GM21723 (cell line): ENCODE results near the gene HABP4.

ENCODE experiments used
- ATAC-seq: cut with Tn5 transposase; IDR thresholded peaks from one replicate; pipeline ENCODE4 v1.9.1; 2021; ENCODE audit warnings: mild to moderate bottlenecking, moderate library complexity; ENCODE audit not compliant: unreplicated experiment

Gene HABP4

GRCh38 chr9:96476013-96476412, 26.0 kb downstream of the HABP4 start:
- ATAC-seq = no peak

GRCh38 chr9:96476591-96476990, 26.6 kb downstream of the HABP4 start:
- no peak for ATAC-seq

GRCh38 chr9:96478829-96479371, 28.9 kb downstream of the HABP4 start:
- peak; percentile 74 for ATAC-seq

GRCh38 chr9:96480736-96481135, 30.8 kb downstream of the HABP4 start:
- no peak for ATAC-seq

GRCh38 chr9:96482476-96482875, 32.5 kb downstream of the HABP4 start:
- no peak for ATAC-seq

- no peak for ATAC-seq
Measured at GRCh38 chr9:96483197-96483596, 33.2 kb downstream of the HABP4 start.

- no peak for ATAC-seq
Measured at GRCh38 chr9:96483733-96484390, 33.9 kb downstream of the HABP4 start.

GRCh38 chr9:96484521-96484931, 34.6 kb downstream of the HABP4 start:
- peak; percentile 94 for ATAC-seq

- ATAC-seq = no peak
Measured at GRCh38 chr9:96485280-96485679, 35.3 kb downstream of the HABP4 start.

- ATAC-seq = no peak
Measured at GRCh38 chr9:96486386-96487028, 36.5 kb downstream of the HABP4 start.

- no peak for ATAC-seq
Measured at GRCh38 chr9:96487029-96487396, 37.0 kb downstream of the HABP4 start.

- no peak for ATAC-seq
Measured at GRCh38 chr9:96487949-96488348, 38.0 kb downstream of the HABP4 start.

GRCh38 chr9:96489482-96489979, 39.6 kb downstream of the HABP4 start:
- ATAC-seq = no peak

GRCh38 chr9:96490534-96491078, 40.6 kb downstream of the HABP4 start:
- no peak for ATAC-seq

- no peak for ATAC-seq
Measured at GRCh38 chr9:96491079-96491879, 41.3 kb downstream of the HABP4 start.

GRCh38 chr9:96491880-96492525, 42.0 kb downstream of the HABP4 start:
- no peak for ATAC-seq

- ATAC-seq = no peak
Measured at GRCh38 chr9:96492993-96493531, 43.1 kb downstream of the HABP4 start.

GRCh38 chr9:96493757-96494156, 43.8 kb downstream of the HABP4 start:
- ATAC-seq = no peak

- no peak for ATAC-seq
Measured at GRCh38 chr9:96494215-96494800, 44.3 kb downstream of the HABP4 start.

GRCh38 chr9:96495341-96495740, 45.4 kb downstream of the HABP4 start:
- no peak for ATAC-seq
